OCI-LY3 (cell line): ENCODE data around the gene ESRRG.

Experiments
- CTCF ChIP-seq: fragments of 200-600, 300-600 bp; sonication (generic); IDR thresholded peaks from 2 replicates; pipeline ENCODE4 v1.5.1; 2014; ENCODE audit warnings: antibody characterized with exemption, low read length, low read depth
- EZH2phosphoT487 ChIP-seq: fragments of 200-600 bp; shearing (Covaris generic); IDR thresholded peaks from 2 replicates; pipeline ENCODE4 v1.6.1; 2018; ENCODE audit warnings: antibody characterized with exemption, mixed run types, low read depth

GRCh38 chr1:216466162-216466801 is 256.9 kb downstream of the ESRRG start:
- no peak for TF ChIP-seq CTCF
- TF ChIP-seq EZH2phosphoT487 = no peak
